Vagina (tissue), 2 donors: ENCODE data around the gene BICD2. TPM values are rescaled to one million over a fixed set of nuclear protein-coding genes. Genes with fewer than 3 reads are reported as not detected.

ENCODE experiments used
- DNase-seq, 2 donors: peaks; one replicate each; pipeline ENCODE4 v3.0.0-alpha.2; 2017; ENCODE audit errors: extremely low spot score in 2 of 2
- H3K27ac ChIP-seq: fragments of 200-600 bp; sonication (generic); one replicate; pipeline ENCODE4 v1.5.1; 2019
- H3K27me3 ChIP-seq: fragments of 200-600 bp; sonication (generic); one replicate; pipeline ENCODE4 v1.5.1; 2019
- H3K36me3 ChIP-seq, 2 donors: fragments of 200-600 bp; sonication (generic); one replicate each; pipeline ENCODE4 v1.5.1; 2017 to 2019
- H3K4me1 ChIP-seq: fragments of 200-600 bp; sonication (generic); one replicate; pipeline ENCODE4 v1.5.1; 2019
- H3K4me3 ChIP-seq, 2 donors: fragments of 200-600 bp; sonication (generic); 1 replicate in 1 of 2; 2 replicates in 1 of 2; pipeline ENCODE4 v1.5.1; 2016 to 2019
- H3K9me3 ChIP-seq: fragments of 200-600 bp; sonication (generic); one replicate; pipeline ENCODE4 v1.5.1; 2019
- POLR2A ChIP-seq, 2 donors: fragments of 450-650 bp; IDR thresholded peaks; one replicate each; pipeline ENCODE4 v1.6.1; 2017; ENCODE audit warnings: antibody characterized with exemption in 2 of 2, mild to moderate bottlenecking in 2 of 2, moderate library complexity in 2 of 2
- POLR2AphosphoS5 ChIP-seq, 2 donors: sonication (generic); formaldehyde crosslinking; IDR thresholded peaks; one replicate each; pipeline ENCODE4 v1.9.0; 2017; ENCODE audit warnings: antibody characterized with exemption in 2 of 2, mild to moderate bottlenecking in 2 of 2, low read depth in 1 of 2; ENCODE audit not compliant: insufficient read depth in 1 of 2
- intact Hi-C: fragments of 100-400 bp; cut with DNase I; formaldehyde crosslinking; loops from one replicate; pipeline ENCODE4 v1.15.1; 2023
- total RNA-seq: library from RNA; depleted of rRNA; stranded (reverse); fragments of >200 nt; gene quantifications from one replicate; pipeline ENCODE4 v1.2.3, GENCODE V29; 2016
- TF ChIP-seq, protein P1 (sequence below), 3 experiments: fragments of 450-650 bp in 2 of 3; fragments of 200-600 bp in 1 of 3; sonication (generic) in 1 of 3; IDR thresholded peaks; one replicate each; pipeline ENCODE4 v1.5.1; 2017 to 2019; ENCODE audit warnings: antibody characterized with exemption in 3 of 3, mild to moderate bottlenecking in 2 of 3, moderate library complexity in 2 of 3

The BICD2 gene
- total RNA-seq, 1 donor from 2014 or later = 82.7 TPM

GRCh38 chr9:92671323-92671722, 93.3 kb downstream of the BICD2 start:
- intact Hi-C loops = loop anchor here (5.0 kb wide), 1 partner anchor 91 kb away; the partner anchor contains the start of gene BICD2
- no peaks in the 10 kb centered on the region for H3K36me3 ChIP-seq
- peak overlapping the region in 1 of 2 donors; percentile 76 for H3K4me3 ChIP-seq
- H3K4me1 ChIP-seq = peaks cover 40% of the 10 kb centered on the region
- TF ChIP-seq, protein P1, sequence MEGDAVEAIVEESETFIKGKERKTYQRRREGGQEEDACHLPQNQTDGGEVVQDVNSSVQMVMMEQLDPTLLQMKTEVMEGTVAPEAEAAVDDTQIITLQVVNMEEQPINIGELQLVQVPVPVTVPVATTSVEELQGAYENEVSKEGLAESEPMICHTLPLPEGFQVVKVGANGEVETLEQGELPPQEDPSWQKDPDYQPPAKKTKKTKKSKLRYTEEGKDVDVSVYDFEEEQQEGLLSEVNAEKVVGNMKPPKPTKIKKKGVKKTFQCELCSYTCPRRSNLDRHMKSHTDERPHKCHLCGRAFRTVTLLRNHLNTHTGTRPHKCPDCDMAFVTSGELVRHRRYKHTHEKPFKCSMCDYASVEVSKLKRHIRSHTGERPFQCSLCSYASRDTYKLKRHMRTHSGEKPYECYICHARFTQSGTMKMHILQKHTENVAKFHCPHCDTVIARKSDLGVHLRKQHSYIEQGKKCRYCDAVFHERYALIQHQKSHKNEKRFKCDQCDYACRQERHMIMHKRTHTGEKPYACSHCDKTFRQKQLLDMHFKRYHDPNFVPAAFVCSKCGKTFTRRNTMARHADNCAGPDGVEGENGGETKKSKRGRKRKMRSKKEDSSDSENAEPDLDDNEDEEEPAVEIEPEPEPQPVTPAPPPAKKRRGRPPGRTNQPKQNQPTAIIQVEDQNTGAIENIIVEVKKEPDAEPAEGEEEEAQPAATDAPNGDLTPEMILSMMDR (IDR thresholded peaks at IDR 0.05) = no peak
- TF ChIP-seq POLR2A (IDR thresholded peaks at IDR 0.05) = no peak
- TF ChIP-seq POLR2AphosphoS5 (IDR thresholded peaks at IDR 0.05; ENCODE audit: insufficient read depth in 1 of 2, low read depth in 1 of 2) = no peak
- no peaks in the 10 kb centered on the region for H3K9me3 ChIP-seq
- DNase-seq = peak in 1 of 2 donors; percentile 85
- H3K27me3 ChIP-seq = no peaks in the 10 kb centered on the region
- no peak overlapping the region for H3K27ac ChIP-seq

- Histone ChIP-seq H3K27me3 (no peaks in the 10 kb centered on the region), H3K4me1 (peaks cover 49% of the 10 kb centered on the region), H3K27ac (peak within 1 kb of the TSS; percentile 82), H3K4me3 (peak within 1 kb of the TSS; percentile 76 to 80), H3K36me3 (no peaks in the 10 kb centered on the region), H3K9me3 (no peaks in the 10 kb centered on the region)
- DNase-seq = peak in 1 of 2 donors; percentile 99
- peak; percentile 95 to 96 for TF ChIP-seq POLR2AphosphoS5 (IDR thresholded peaks at IDR 0.05; ENCODE audit: insufficient read depth in 1 of 2, low read depth in 1 of 2)
- TF ChIP-seq, protein P1 (IDR thresholded peaks at IDR 0.05) = no peak
- peak in 1 of 2 donors; percentile 39 for TF ChIP-seq POLR2A (IDR thresholded peaks at IDR 0.05)
- intact Hi-C loops = loop anchor here (5.0 kb wide), 1 partner anchor 92 kb away; the partner anchor contains the start of gene BICD2
Measured at GRCh38 chr9:92669890-92670708, 94.5 kb downstream of the BICD2 start, which contains the start of gene IPPK. IPPK (minus strand) TSS chr9:92670131; CDS start chr9:92669988, 143 bp downstream.

DNA sequence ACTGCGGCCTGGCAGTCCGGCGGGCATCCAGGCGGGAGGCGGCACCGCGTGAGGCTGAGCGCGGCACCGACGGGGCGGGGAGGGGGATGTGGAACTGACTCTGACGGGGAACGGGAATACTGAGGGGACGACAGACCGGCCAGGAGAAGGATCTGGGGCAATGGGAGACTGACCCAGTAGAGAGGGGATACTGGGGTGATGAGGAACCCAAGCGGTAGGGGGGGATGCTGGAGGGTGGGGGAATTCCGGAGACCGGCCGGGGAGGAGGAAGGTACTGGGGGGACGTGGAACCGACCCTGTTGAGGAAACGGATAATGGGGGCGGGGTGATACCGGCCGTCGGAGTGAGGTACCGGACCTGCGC, 95.1 kb downstream of the BICD2 start:
- H3K4me1 ChIP-seq = peaks cover 55% of the 10 kb centered on the region
- no peaks in the 10 kb centered on the region for H3K36me3 ChIP-seq
- H3K27ac ChIP-seq = peak overlapping the region; percentile 82
- intact Hi-C loops = no loop called here
- TF ChIP-seq POLR2A (IDR thresholded peaks at IDR 0.05) (no peak), POLR2AphosphoS5 (IDR thresholded peaks at IDR 0.05; ENCODE audit: insufficient read depth in 1 of 2, low read depth in 1 of 2) (no peak)
- TF ChIP-seq, protein P1 (IDR thresholded peaks at IDR 0.05) = no peak
- H3K27me3 ChIP-seq = no peaks in the 10 kb centered on the region
- no peak for DNase-seq
- no peaks in the 10 kb centered on the region for H3K9me3 ChIP-seq
- H3K4me3 ChIP-seq = peak overlapping the region; percentile 76 to 80

- Histone ChIP-seq H3K27ac (peak overlapping the region; percentile 82), H3K27me3 (no peaks in the 10 kb centered on the region), H3K4me1 (peaks cover 56% of the 10 kb centered on the region), H3K9me3 (no peaks in the 10 kb centered on the region), H3K36me3 (no peaks in the 10 kb centered on the region), H3K4me3 (peak overlapping the region; percentile 76 to 80)
- intact Hi-C loops = no loop called here
- DNase-seq = peak in 1 of 2 donors; percentile 69
- TF ChIP-seq POLR2A (IDR thresholded peaks at IDR 0.05) (no peak), POLR2AphosphoS5 (IDR thresholded peaks at IDR 0.05; ENCODE audit: insufficient read depth in 1 of 2, low read depth in 1 of 2) (no peak)
- TF ChIP-seq, protein P1 (IDR thresholded peaks at IDR 0.05) = no peak
Measured at GRCh38 chr9:92668746-92669526, 95.7 kb downstream of the BICD2 start.
